RWPE1 (cell line): ENCODE results near the gene MTG2.

Source experiments
- CTCF ChIA-PET: fragments of 350-600 bp; sonication (Branson Sonifier 250); formaldehyde crosslinking; extraction: SDS; loops from one replicate; lab custom pipeline; 2021; lab: Yijun Ruan, JAX
- POLR2A ChIA-PET: fragments of 400-600 bp; formaldehyde crosslinking; extraction: SDS; loops from one replicate; lab custom pipeline; 2020; ENCODE audit warnings: antibody characterized with exemption; ENCODE audit not compliant: low non-redundant PET; lab: Yijun Ruan, JAX
- DNase-seq: peaks from one replicate; pipeline ENCODE4 v3.0.0; 2012; ENCODE audit warnings: low spot score
- H3K27ac ChIP-seq: fragments of 450-650 bp; 2 replicates; pipeline ENCODE4 v1.5.1; 2017
- CTCF ChIP-seq: fragments of 450-650 bp; conservative IDR thresholded peaks from 2 replicates; pipeline ENCODE4 v1.5.1; 2017; ENCODE audit warnings: low read depth, mild to moderate bottlenecking

Gene MTG2

GRCh38 chr20:62177307-62177706, 5.5 kb upstream of the MTG2 start:
- no peak for DNase-seq
- H3K27ac ChIP-seq = peak overlapping the region; percentile 27
- TF ChIP-seq CTCF = no peak
- POLR2A ChIA-PET = no interaction called here
- CTCF ChIA-PET = interaction anchor here (0.6 to 0.7 kb wide), 3 partner anchors 21 to 237 kb away, joined by 3 to 4 read pairs (median 3); no protein-coding TSS in a partner anchor

DNA sequence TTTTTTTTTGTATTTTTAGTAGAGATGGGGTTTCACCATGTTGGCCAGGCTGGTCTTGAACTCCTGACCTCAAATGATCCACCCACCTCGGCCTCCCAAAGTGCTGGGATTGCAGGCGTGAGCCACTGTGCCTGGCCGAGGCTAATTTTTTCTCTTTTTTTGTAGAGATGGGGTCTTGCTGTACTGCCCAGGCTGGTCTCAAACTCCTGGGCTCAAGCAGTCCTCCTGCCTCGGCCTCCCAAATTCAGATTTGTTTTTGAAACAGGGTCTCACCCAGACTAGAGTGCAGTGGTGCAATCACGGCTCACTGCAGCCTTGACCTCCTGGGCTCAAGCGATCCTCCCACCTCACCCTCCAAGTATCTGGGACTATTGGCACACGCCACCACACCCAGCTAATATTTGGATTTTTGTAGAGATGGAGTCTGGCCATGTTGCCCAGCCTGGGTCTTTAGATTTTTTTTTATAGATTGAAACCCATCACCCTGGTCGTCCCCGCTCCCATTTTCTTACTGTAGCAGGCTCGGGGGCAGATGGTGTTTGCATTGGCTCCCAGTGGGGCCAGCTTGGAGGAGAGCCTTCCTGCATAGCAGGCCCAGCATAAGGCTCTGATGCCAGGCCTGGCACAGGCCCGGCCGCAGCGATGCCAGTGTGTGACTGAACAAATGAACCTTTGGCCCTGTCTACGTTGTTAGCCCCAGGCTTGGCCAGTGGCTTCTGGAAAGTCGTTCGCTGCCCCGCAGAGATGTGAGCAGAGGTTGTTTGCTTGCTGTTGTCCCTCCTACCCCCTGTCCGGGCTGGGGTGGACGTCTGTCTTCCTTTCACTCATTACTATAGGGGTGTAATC, 4.3 kb upstream of the MTG2 start:
- DNase-seq = no peak
- TF ChIP-seq CTCF = no peak
- H3K27ac ChIP-seq = 0 out of 2 replicates have a peak overlapping the region, but pooled peaks have one; percentile 1
- ChIA-PET POLR2A (no interaction called here), CTCF (no interaction called here)

DNA sequence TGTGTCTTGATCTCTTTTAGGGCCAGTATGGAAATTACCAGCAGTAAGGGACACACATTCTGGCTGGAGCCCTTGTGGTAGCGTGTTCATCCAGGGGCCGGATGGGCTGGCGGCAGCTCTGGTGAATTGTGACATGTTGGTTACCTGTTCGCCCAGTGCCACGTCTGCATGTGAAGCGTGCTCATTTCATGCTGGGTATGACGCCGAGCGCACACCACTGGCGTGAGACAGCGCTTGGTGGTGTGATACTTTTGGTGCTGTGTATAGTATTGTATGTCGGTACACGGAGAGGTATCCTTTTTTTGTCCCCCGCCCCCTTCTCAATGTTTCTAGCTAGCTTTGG, 3.7 kb upstream of the MTG2 start:
- 0 out of 2 replicates have a peak overlapping the region, but pooled peaks have one; percentile 1 for H3K27ac ChIP-seq
- DNase-seq = no peak
- POLR2A ChIA-PET = no interaction called here
- TF ChIP-seq CTCF = no peak
- CTCF ChIA-PET = no interaction called here

DNA sequence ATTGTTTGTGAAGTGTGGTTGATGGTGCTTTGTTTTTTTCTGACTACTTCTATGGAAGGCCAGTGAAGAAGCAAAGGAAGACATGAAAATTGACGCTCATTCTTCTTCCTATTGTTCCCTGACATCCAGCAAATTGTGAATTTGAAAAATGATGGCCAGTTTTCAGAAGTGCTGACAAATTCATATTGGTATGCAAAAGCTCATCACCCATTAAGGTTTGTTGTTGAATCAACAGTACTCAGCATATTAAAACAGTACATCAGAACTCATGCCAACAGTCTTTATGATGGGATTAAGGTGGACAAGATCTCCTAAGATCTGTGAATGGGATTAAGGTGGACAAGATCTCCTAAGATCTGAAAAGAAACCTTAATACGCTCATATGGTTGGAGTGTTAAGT, 1.0 kb upstream of the MTG2 start:
- POLR2A ChIA-PET = no interaction called here
- CTCF ChIA-PET = no interaction called here
- peak; percentile 17 for DNase-seq
- TF ChIP-seq CTCF = no peak
- H3K27ac ChIP-seq = no peak overlapping the region

GRCh38 chr20:62183426-62184142, 756 bp downstream of the MTG2 start:
- no peak for TF ChIP-seq CTCF
- POLR2A ChIA-PET = no interaction called here
- CTCF ChIA-PET = interaction anchor here (0.5 kb wide), 1 partner anchor 13 kb away, joined by 3 read pairs; no protein-coding TSS in a partner anchor
- DNase-seq = no peak
- peak overlapping the region; percentile 91 for H3K27ac ChIP-seq

- no peak for DNase-seq
- no peak for TF ChIP-seq CTCF
- ChIA-PET POLR2A (no interaction called here), CTCF (interaction anchor here (0.6 kb wide), 1 partner anchor 167 kb away, joined by 5 read pairs; no protein-coding TSS in a partner anchor)
- H3K27ac ChIP-seq = peak overlapping the region; percentile 29
Observed at GRCh38 chr20:62186096-62186426, 3.2 kb downstream of the MTG2 start.
